Fibroblast of gingiva (primary cell): ENCODE measurements around the gene LIN7B.
"Not testable (repeated sequence)": the region's sequence is repeated elsewhere in the genome, so short reads cannot be mapped to it uniquely, and the experiment has no call there.

Experiments
- DNase-seq: peaks from one replicate; pipeline ENCODE4 v3.0.0-alpha.2; 2011; ENCODE audit warnings: low read depth

Gene LIN7B

DNA sequence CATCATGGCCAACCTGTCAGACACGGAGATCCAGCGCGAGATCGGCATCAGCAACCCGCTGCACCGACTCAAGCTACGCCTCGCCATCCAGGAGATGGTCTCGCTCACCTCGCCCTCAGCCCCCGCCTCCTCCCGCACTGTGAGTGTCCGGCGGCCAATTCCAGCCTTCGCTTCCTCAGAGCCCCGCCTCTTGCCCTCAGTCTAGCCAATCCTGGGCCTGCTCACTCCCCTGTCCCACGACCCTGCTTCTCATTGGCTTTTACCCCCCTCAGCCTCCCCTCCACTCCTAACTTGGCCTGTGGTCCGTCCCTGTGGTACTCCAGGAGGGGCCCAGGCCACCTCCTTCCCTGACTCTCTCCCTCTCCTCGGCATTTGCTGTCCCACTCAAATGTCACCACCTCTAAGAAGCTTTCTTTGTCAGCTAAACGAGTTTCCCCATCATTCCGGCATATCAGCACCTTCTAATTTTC lies 28.7 kb downstream of the LIN7B start:
- peak; percentile 86 for DNase-seq

DNA sequence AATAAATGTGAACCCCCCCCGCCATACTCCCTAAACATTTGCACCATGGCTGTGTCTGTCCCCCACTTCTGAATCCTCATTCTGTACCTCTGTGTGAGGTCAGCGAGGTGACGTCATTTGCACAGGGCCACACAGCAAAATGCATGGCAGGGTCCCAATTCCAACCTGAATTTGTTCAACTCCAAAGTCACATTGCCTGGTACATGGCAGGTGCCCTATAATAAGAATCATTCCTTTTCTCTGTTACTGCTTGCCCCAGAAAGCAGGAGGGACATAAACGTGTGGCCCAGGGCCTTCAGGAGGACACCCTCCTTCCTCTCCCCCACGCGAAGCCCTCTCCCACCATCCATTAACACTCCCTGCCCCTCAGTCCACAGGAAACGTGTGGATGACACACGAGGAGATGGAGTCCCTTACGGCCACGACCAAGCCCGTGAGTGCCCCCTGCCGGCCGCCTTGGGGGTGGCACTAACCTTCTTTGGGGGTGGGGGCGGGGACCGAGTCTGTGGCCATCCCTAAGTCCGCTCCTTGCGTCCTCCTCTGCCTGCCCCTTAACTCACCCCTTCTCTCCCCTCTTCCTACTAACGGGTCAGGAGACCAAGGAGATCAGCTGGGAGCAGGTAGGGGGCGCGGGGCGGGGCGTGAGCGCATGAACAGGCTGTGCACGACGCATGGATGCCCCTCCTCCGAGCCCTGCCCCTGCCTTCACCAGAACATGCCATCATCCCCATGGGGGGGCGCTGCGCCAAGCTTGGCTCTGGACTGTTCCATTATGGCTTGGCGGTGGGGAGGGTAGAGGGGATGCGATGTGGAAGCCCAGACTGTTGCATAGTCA lies 31.6 kb downstream of the LIN7B start:
- DNase-seq: peak; percentile 69

DNA sequence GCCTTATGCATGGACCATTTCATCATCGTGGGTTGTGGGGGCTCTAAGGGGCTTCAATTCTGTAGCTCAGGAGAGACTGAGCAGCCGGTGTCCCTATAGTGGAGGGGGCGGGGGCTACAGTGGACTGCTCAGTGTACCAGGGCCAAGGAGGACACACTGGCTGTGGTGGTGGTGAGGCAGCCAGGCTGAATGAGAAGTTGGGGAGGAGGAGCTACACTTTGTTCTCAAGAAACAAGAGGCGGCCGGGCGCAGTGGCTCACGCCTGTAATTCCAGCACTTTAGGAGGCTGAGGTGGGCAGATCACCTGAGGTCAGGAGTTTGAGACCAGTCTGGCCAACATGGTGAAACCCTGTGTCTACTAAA lies 32.2 kb downstream of the LIN7B start:
- not testable (repeated sequence) for DNase-seq

DNA sequence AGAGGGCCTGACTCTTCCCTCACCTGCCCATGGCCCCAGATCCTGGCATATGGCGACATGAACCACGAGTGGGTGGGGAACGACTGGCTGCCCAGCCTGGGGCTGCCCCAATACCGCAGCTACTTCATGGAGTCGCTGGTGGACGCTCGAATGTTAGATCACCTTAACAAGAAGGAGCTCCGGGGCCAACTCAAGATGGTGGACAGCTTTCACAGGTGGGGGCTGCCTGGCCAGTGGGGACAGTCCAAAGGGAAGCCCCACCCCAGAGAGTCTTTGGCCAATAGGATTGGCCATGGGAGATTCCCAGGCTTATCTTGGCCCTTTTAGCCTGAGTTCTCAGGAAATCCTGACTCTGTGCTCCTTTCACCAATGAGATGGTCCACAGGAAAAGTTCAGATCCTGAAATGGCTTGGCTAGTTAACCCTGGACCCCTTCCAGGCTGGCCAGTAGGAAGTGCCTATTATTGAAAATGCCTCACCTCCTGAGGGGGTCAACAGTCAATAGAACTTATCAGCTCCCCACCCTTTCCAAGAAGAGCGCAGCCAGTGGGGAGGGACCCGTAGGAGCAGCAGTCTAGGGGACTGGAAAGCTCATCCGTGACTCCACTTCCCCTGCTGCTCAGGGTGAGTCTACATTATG lies 34.0 kb downstream of the LIN7B start:
- DNase-seq: no peak

DNA sequence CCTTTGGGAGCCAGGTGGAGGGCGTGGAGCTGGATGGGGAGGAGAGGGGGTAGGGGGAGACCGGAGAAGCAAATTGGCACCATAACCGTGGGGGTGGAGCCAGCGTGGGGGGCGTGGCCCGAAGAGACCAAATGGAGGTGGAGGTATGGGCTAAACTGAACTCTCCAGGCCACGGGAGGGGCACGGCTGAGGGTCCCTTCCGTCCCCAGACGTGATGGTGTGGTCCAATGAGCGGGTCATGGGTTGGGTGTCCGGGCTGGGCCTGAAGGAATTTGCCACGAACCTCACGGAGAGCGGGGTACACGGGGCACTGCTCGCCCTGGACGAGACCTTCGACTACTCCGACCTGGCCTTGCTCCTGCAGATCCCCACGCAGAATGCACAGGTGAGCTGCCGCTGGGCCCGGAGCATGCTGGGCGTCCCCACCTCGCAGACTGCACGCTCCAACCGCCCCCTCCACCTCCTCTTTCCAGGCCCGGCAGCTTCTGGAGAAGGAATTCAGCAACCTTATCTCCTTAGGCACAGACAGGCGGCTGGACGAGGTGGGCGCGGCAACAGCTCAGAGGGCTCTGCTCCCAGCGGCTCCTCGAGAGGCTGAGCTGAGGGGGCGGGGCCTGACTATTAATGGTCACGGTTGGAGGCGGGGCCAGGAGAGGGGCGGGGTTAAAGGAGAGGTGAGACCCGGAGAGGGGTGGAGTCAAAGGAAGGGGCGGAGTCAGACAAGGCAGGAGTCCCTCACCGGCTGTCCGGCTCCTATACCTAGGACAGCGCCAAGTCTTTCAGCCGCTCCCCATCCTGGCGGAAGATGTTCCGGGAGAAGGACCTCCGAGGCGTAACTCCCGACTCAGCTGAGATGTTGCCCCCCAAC lies 34.8 kb downstream of the LIN7B start:
- peak; percentile 73 for DNase-seq

DNA sequence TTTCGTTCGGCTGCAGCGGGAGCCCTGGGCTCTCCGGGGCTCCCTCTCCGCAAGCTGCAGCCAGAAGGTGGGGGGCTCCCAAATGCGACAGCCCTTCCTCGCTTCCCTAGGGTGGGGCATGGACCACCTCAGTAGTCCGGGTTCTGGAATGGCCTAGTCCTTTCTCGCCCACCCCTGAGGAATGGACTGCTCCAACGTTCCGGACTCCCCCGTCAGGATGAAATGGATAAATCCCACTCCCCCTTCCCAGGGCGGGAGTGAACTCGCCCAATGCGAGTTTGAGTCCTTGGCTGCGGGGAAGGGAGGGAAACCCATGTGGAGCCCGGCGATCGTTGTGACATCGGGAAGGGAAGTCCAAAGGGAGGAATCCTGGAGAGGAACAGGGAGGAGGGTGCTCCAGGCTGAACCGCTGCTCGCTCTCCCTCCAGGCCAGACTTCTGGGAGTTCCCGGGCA lies 35.5 kb downstream of the LIN7B start:
- DNase-seq: peak; percentile 84

DNA sequence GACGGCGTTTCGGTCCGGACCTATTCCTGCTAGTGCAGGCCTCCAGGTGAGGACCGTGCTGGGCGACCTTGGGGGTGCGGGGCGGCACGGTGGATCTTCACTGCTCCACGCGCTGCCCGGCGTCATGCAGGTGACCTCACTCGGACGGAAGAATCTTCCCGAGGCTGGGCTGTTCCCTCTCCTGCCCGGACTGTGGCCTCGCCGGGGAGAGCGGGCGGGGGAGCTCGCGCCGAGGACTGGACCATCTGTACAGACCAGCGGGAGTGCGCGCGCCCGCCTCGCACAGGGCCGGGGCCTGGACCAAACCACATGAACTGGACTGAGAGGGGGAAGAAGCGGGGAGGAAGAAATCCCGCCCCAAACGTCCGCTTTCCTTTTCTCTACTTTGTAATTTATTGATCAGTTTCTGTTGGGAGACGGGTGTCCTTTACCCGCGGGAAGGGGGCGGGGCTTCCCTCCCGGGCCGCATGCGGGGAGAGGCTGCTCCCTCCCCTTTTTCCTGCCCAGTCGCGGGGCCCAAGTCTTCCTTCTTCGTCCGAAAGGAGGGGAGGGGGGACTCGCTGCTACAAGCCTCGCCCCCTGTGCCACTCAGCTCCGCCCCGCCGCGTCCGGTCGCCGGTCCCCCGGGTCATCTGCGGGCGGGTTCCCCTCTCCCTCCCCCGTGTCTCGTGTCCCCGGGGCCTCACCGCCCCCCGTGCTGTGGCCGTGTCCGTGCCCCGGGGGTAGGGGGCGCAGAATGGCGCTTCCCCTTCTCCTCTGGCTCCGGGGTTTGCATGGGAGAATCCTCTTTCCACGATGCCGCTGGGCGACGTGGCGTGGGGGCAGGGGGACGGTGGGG lies 36.2 kb downstream of the LIN7B start:
- DNase-seq: peak; percentile 75

DNA sequence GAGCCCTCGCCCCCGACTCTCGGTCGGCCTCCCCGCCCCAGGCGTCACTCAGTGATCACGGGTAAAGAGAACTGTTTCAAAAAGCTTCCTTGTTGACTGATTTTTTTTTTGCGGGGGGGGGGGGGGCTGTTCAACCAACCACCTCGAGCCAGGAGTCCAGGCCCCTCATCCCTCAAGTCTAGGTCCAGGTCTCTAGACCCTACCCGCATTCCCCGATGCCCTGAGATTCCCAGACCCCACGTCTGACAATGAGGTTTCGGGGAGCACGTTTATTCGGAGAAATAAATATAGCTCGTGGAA lies 36.7 kb downstream of the LIN7B start:
- no peak for DNase-seq

DNA sequence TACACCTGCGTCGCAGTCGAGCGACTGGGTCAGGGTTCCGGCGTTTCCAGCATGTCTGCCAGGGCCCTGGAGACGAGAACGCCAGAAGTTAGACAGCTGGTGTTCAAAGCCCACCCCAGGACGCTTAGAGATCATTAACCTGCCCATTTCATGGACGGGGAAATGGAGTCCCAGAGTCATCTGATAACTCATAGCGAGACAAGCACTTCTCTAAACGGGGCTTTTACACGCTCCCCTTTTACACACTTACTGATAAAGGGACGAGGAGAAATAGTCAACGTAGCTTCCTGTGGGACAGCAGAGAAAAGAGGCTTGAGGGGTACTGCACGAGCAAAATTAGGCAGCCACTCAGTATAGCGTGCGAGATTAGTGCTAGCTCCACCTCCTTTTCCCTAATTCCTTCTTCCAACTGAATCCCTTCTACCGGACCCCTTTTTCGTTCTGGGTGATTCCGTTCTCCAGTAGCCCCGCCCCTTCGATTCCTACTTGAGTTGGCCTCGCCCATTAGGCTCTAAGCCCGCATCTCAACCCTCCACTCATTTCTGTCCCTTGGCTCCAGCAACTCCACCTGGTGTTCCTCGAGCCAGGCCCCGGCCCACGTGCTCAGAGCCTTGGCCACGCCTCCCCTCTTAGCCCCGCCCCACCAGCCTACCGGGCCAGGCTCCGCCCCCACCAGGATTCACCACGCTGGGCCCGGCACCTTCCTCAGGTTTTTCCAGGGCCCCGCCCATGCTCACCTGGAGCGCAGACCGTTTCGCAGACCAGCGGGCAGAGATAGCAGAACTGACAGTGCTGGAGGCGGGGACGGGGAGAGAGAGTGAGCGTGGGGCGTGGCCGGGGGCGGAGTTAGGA lies 37.3 kb downstream of the LIN7B start:
- no peak for DNase-seq

DNA sequence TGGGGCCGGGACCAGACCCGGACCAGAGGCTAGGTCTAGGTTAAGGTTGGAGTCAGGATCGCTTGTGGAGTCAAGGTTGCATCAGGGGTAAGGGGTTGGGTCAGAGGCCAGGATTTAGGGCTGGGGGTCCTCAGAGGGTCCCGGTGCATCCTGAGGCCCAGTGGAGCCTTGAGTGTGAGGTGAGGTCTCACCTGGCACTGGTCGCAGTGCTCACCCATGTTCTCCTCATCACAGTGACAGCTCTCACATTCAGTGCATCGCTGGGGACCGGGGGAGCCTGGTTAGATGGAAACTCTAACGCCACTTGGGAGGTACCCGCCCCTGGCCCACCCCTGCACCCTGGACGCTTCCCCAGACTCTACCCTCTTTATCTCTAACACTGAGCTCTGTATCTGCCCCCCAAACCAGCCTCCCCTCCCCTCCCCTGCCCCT lies 38.0 kb downstream of the LIN7B start:
- DNase-seq: no peak

DNA sequence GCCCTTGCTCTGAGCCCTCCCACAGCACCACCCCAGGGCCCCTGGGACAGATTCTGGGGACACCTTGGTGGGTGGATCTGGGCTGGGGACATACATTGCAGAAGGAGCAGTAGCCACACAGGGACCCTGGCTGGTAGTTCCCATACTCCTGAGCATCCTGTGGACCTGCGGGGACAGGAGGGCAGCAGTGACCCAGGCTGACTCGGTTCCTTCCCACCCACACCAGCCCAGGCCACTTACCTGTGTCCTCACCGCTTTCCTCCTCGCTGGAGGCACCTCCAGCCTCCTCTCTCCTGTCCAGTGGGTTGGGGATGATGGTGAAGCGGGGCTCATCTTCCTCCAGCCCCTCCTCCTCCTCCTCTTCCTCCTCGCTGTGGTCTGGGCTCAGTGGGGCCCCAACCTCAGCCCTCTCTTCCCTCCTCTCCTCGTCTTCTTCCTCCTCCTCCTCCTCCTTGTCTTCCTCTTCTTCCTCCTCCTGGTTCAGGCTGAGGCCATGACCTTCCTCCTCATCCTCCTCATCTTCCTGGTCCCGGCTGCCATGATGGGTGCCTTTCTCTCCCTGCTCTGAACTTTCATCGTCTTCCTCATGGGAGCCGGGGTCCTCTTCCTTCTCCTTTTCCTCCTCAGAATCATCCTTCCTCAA lies 39.1 kb downstream of the LIN7B start:
- DNase-seq: no peak

DNA sequence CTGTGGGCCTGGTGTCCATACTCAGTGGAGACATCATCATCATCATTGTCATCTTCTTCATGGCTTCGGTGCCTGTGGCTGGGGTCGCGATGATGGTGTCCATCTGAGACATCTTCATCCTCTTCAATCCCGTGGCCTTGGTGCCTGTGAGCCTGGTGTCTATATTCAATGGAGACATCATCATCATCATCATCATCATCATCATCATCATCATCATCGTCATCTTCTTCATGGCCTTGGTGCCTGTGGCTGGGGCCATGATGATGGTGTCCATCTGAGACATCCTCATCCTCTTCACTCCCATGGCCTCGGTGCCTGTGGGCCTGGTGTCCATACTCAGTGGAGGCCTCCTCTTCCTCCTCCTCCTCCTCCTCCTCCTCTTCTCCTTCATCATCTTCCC lies 40.1 kb downstream of the LIN7B start:
- DNase-seq: no peak

DNA sequence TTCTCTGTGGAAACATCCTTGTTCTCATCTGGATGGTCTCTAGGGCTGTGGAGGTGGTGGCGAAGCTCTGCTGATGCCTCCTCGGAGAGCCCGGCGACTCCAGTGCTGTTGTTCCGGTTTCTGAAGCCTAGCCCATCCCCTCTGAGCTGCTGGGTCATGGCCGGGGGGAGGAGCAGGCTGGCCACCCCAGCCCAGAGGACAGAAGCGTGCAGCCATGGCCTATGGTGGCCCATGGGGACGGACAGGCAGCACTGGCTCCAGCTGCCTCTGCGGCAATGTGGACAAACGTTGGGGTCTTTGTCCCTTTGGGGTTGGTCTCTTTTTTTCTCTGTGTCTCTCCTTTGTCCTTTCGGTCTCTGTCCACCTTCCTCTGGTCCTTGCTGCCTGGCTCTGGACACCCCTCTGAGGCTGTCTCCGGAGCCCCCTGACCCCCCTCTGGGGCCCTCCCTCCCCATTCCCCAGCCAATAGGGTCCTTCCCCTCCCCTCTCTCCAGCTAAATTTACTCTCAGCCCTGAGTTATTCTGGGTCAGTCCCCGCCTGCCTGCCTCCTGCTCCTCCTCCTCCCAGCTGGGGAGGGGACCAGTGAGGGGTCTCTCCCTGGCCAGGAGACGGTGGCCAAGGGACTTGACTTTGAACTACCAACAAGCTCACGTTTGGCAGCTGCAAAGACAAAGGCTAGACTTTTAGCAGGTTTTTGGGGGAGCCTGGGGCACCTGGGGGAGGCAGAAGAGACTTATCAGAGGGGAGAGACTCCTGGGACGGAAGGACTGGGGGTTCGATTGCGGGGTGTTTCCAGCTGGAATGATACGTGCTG lies 41.0 kb downstream of the LIN7B start, which contains the start of gene HRC:
HRC (minus strand) TSS at position 392 of the 815 bp plus-strand sequence; CDS start at position 233, 159 bp downstream.
- no peak for DNase-seq

DNA sequence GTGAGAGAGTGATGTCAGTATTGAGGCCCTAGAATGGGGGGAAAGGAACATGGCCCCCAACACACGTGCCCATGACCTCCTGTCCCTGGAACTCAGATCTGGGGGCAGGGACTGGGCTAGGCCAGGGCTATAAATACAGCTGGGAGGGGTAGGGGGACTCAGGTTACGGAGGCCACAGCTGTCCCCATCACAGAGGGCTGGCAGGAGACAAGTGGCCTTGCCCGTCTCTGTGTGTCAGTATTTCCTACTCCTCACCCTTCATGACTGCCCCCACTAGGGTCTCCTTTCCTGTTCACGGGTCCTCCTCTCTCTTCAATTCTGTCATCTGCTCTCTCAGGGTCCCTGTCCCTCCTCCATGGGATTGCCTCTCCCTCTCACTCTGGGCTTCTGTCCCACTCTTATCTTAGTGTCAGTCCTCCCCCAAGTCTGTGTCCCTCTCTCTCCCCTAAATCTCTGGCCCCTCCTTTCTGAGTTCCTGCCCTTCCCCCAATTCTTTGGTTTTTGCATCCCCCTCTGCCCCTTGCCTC lies 41.7 kb downstream of the LIN7B start:
- no peak for DNase-seq

DNA sequence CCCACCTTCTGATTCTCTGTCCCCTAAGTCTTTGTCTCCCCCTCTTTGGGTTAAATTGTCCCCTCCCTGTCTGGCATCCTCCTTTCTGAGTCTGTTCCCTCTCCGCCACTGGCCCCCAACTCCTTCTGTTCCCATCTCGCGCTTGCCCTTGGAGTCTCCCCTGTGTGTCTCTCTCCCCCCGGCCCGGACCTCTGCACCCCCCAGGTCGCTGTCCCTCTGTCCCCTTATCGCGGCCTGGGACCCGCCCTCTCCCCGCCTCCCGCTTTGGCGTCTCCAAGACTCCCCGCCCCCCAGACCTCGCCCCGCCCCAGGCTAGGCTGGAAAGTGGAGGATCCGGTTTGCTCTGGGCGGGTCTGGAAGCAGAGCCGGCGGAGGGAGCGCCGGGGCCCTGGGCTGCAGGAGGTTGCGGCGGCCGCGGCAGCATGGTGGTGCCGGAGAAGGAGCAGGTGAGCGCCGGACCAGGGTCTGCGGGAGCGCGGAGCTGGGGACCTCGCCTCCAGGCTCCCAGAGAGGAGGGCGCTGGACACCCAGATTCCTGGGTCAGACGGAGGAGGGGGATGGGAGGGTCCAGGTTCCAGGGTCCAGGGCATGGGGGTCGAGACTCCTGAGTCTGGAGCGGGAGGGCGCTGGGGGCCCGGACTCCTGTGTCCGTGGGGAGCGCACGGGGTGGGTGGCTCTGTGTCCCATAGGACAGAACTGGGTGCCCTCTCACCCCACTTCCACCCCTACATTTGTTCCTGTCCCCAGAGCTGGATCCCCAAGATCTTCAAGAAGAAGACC lies 43.5 kb downstream of the LIN7B start, which contains the start of gene TRPM4:
TRPM4 (plus strand) TSS at position 348 of the 780 bp plus-strand sequence; CDS start at position 423, 75 bp downstream.
- peak; percentile 68 for DNase-seq

DNA sequence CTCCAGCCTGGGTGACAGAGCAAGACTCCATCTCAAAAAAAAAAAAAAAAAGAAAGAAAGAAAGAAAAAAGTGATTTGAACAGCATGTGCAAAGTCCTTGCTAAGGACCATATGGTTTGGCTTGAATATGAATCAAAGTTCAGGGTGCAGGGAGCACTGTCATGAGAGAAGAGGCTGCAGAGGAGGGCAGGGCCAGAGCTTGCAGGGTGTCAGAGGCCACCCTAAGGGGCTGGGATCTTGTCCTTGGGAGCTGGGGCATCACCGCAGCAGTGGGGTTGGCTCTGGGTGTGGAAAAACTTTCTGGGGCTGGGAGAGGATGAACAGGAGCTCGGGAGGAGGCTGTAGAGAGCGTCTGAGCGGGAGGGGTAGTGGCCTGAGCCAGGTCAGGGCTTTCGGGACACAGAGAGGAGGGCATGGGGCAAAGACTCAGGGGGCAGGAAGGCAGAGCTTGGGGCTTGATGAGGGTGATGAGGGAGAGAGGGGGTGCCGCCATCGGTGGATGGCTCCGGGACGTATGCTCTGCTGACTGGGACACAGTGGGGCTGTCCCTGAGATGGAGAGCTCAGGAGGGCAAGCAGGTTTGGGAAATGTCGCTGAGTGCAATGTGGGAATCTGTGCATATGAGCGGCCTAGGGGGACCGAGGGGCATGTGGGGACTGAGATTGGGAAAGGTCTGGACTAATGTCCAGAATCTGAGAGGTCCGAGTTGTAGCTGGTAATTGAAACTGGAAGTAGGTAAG lies 46.5 kb downstream of the LIN7B start:
- no peak for DNase-seq

DNA sequence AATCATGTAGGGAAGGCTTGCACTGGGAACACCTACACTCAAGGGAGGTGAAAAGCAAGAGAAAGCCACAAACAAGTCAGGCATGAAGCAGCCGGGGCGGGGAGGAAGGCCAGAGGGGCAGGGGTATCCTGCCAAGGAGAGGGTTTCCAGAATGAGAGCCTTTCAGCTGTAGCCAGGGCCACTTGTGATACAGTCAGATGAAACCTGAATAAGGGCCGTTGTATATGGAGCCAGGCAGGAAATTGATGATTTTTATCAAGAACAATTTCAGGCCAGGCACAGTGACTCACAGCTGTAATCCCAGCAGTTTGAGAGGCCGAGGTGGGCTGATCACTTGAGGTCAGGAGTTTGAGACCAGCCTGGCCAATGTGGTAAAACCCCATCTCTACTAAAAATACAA lies 47.8 kb downstream of the LIN7B start:
- DNase-seq: no peak
